Testis (tissue), 3 donors: Measurements from ENCODE around the gene COPS7A. TPM values are rescaled to one million over a fixed set of nuclear protein-coding genes. Genes with fewer than 3 reads are reported as not detected.

Source experiments
- DNase-seq: peaks from one replicate; pipeline ENCODE4 v3.0.0-alpha.2; 2019
- H3K27ac ChIP-seq, 2 donors: fragments of 200-600 bp; sonication (generic); one replicate each; pipeline ENCODE4 v1.5.1; 2019
- H3K27me3 ChIP-seq: fragments of 200-600 bp; sonication (generic); one replicate; pipeline ENCODE4 v1.5.1; 2019
- H3K36me3 ChIP-seq: fragments of 200-600 bp; sonication (generic); one replicate; pipeline ENCODE4 v1.5.1; 2017; ENCODE audit warnings: low read depth; ENCODE audit errors: missing control alignments
- H3K4me1 ChIP-seq: fragments of 200-600 bp; sonication (generic); one replicate; pipeline ENCODE4 v1.5.1; 2019
- H3K4me3 ChIP-seq, 2 donors: fragments of 200-600 bp; sonication (generic); one replicate each; pipeline ENCODE4 v1.5.1; 2017 to 2019
- H3K9me3 ChIP-seq: fragments of 200-600 bp; sonication (generic); one replicate; pipeline ENCODE4 v1.5.1; 2017
- CTCF ChIP-seq, 3 experiments: fragments of 450-650 bp in 2 of 3; fragments of 200-600 bp in 1 of 3; sonication (generic) in 1 of 3; IDR thresholded peaks; one replicate each; pipeline ENCODE4 v1.5.1; 2016 to 2019; ENCODE audit warnings: antibody characterized with exemption in 3 of 3, mild to moderate bottlenecking in 2 of 3, moderate library complexity in 1 of 3
- POLR2A ChIP-seq: fragments of 450-650 bp; IDR thresholded peaks from one replicate; pipeline ENCODE4 v1.6.1; 2017; ENCODE audit warnings: antibody characterized with exemption, mild to moderate bottlenecking, moderate library complexity
- WGBS, 2 donors: methylation state at CpG; one replicate each; pipeline ENCODE4 v1.1.5; 2018; 5-methylcytosine and 5-hydroxymethylcytosine counted together
- intact Hi-C: fragments of 100-400 bp; cut with DNase I; formaldehyde crosslinking; loops from one replicate; pipeline ENCODE4 v1.15.1; 2023; ENCODE audit warnings: low total_unique reads
- polyA plus RNA-seq: library from polyadenylated mRNA; stranded (reverse); fragments of 350-450 nt; fragmentation: Illumina TruSeq; extraction: RNeasy Lipid Tissue Mini Kit (QIAGEN cat#74804); gene quantifications from one replicate; pipeline ENCODE4 v1.2.3, GENCODE V29; 2014; ENCODE audit warnings: low read depth, low replicate concordance; ENCODE audit not compliant: insufficient read depth
- total RNA-seq, 2 donors: library from RNA; depleted of rRNA; stranded (reverse); fragments of >200 nt; gene quantifications; one replicate each; pipeline ENCODE4 v1.2.3, GENCODE V29; 2016

Gene COPS7A
- total and polyA plus RNA-seq, 3 donors from 2014 or later: 68.3 to 82.4 (median 69.4) TPM

- Histone ChIP-seq H3K4me3 (no peak overlapping the region), H3K27ac (peak overlapping the region; percentile 31 to 66), H3K4me1 (peaks cover 34% of the 10 kb centered on the region), H3K27me3 (no peaks in the 10 kb centered on the region), H3K9me3 (no peaks in the 10 kb centered on the region), H3K36me3 (no peaks in the 10 kb centered on the region)
- intact Hi-C loops: loop anchor here (10.0 kb wide), 1 partner anchor 53 kb away; the partner anchor contains the start of genes GPR162 and P3H3
- WGBS, 2 donors: 72 to 76% methylated on average over 12 of the region's 12 CpGs
- no peak for DNase-seq
- no peak for TF ChIP-seq POLR2A
- TF ChIP-seq CTCF (IDR thresholded peaks at IDR 0.05): no peak
Observed at GRCh38 chr12:6771509-6772330, 47.9 kb downstream of the COPS7A start.

GRCh38 chr12:6772331-6772695, 48.5 kb downstream of the COPS7A start, which contains the start of gene LAG3:
Gene LAG3 (plus strand): TSS chr12:6772520. CDS start chr12:6772853, 333 bp downstream.
- Histone ChIP-seq H3K4me1 (peaks cover 34% of the 10 kb centered on the region), H3K27me3 (no peaks in the 10 kb centered on the region)
- 51 to 62% methylated on average over 9 to 15 of the region's 15 CpGs for WGBS, 2 donors

DNA sequence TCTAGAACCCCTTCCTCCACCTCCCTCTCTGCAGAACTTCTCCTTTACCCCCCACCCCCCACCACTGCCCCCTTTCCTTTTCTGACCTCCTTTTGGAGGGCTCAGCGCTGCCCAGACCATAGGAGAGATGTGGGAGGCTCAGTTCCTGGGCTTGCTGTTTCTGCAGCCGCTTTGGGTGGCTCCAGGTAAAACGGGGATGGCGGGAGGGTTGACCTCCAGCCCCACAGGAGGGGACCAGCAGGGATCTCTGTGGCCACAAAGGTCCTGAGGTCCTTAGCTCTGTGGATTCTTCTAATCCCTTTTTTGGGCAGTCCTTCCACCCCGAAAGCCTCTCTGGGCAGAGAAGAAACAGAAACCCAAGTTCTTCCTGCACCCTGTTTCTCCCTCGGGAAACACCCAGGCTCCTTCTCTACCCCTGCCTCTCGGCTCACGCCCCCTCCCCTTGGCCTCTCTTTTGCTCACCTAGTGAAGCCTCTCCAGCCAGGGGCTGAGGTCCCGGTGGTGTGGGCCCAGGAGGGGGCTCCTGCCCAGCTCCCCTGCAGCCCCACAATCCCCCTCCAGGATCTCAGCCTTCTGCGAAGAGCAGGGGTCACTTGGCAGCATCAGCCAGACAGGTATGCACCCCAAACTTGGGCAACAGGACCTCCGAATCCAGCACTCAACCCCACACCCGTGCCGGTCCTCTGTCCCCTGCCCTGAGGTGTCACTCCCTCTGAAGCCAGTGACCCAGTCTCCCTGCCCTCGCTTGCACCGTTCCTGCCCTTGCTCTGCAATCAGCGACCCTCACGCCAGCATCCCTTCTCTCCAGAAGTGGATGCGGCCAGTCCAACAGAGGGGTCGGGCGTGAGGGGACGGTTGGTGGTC, 49.1 kb downstream of the COPS7A start:
- no peaks in the 10 kb centered on the region for H3K36me3 ChIP-seq
- peak overlapping the region; percentile 37 to 53 for H3K4me3 ChIP-seq
- H3K9me3 ChIP-seq: no peaks in the 10 kb centered on the region
- WGBS, 2 donors: 49 to 58% methylated on average over 19 to 21 of the region's 21 CpGs
- DNase-seq: no peak
- H3K27me3 ChIP-seq: no peaks in the 10 kb centered on the region
- peaks cover 40% of the 10 kb centered on the region for H3K4me1 ChIP-seq
- H3K27ac ChIP-seq: peak overlapping the region; percentile 50 to 66
- intact Hi-C loops: loop anchor here (10.0 kb wide), 1 partner anchor 52 kb away; the partner anchor contains the start of genes GPR162 and P3H3
- TF ChIP-seq POLR2A: no peak
- TF ChIP-seq CTCF (IDR thresholded peaks at IDR 0.05): no peak

More at GRCh38 chr12:6772331-6772695, 48.5 kb downstream of the COPS7A start, which contains the start of gene LAG3:
- Histone ChIP-seq H3K4me3 (peak within 1 kb of the TSS; percentile 37 to 53), H3K9me3 (no peaks in the 10 kb centered on the region), H3K36me3 (no peaks in the 10 kb centered on the region), H3K27ac (peak within 1 kb of the TSS; percentile 50 to 66)
- DNase-seq: peak; percentile 34
- TF ChIP-seq POLR2A (no peak), CTCF (IDR thresholded peaks at IDR 0.05) (no peak)
- intact Hi-C loops: loop anchor here (10.0 kb wide), 1 partner anchor 52 kb away; the partner anchor contains the start of genes GPR162 and P3H3

- Histone ChIP-seq H3K4me1 (peaks cover 48% of the 10 kb centered on the region), H3K27ac (peak overlapping the region; percentile 50 to 66), H3K9me3 (no peaks in the 10 kb centered on the region), H3K27me3 (no peaks in the 10 kb centered on the region), H3K36me3 (no peaks in the 10 kb centered on the region), H3K4me3 (peak overlapping the region; percentile 37 to 53)
- WGBS, 2 donors: 29 to 51% methylated on average over 22 to 32 of the region's 60 CpGs
- DNase-seq: no peak
- no peak for TF ChIP-seq POLR2A
- TF ChIP-seq CTCF (IDR thresholded peaks at IDR 0.05): no peak
- intact Hi-C loops: loop anchor here (10.0 kb wide), 1 partner anchor 51 kb away; the partner anchor contains the start of genes GPR162 and P3H3
Observed at GRCh38 chr12:6773590-6774351, 49.9 kb downstream of the COPS7A start.
